BE2C (cell line): ENCODE data around the gene NXPE2. TPM values are rescaled to one million over a fixed set of nuclear protein-coding genes. Genes with fewer than 3 reads are reported as not detected.
"Not testable (repeated sequence)": the region's sequence is repeated elsewhere in the genome, so short reads cannot be mapped to it uniquely, and the experiment has no call there.

ENCODE experiments used
- DNase-seq: peaks from one replicate; pipeline ENCODE4 v3.0.0-alpha.2; 2020
- H3K27me3 ChIP-seq: fragments of 250-450 bp; sonication (Bioruptor Pico); 2 replicates; pipeline ENCODE4 v1.5.1; 2020; ENCODE audit warnings: mild to moderate bottlenecking
- H3K36me3 ChIP-seq: fragments of 250-450 bp; sonication (Bioruptor Pico); 2 replicates; pipeline ENCODE4 v1.5.1; 2020; ENCODE audit warnings: mild to moderate bottlenecking
- H3K4me1 ChIP-seq: fragments of 250-450 bp; sonication (Bioruptor Pico); 2 replicates; pipeline ENCODE4 v1.5.1; 2020
- H3K4me3 ChIP-seq: 2 replicates; pipeline ENCODE4 v1.5.1; 2011; ENCODE audit warnings: low read depth, low read length
- H3K9me3 ChIP-seq: fragments of 250-450 bp; sonication (Bioruptor Pico); 2 replicates; pipeline ENCODE4 v1.5.1; 2020
- CTCF ChIP-seq: IDR thresholded peaks from 2 replicates; pipeline ENCODE4 v1.5.1; 2012; ENCODE audit warnings: mild to moderate bottlenecking, low read depth, low read length
- polyA plus RNA-seq: library from polyadenylated mRNA; unstranded; fragments of >200 nt; gene quantifications from one replicate; pipeline ENCODE4 v1.2.1, GENCODE V29; 2012; ENCODE audit warnings: low read depth, missing spikeins; ENCODE audit not compliant: insufficient read length, insufficient read depth

The NXPE2 gene
- 0.39 TPM for polyA plus RNA-seq

GRCh38 chr11:114678125-114679036 is at the start of gene NXPE2:
Gene NXPE2 (plus strand): TSS chr11:114678527. CDS start chr11:114678576, 49 bp downstream.
- no peak for DNase-seq
- H3K27me3 ChIP-seq, result no peaks in the 10 kb centered on the region; the same call in 1 of the 2 replicates
- no peaks in the 10 kb centered on the region for H3K4me1 ChIP-seq
- H3K36me3 ChIP-seq, result no peaks in the 10 kb centered on the region
- no peak within 1 kb of the TSS for H3K4me3 ChIP-seq
- no peak for TF ChIP-seq CTCF
- H3K9me3 ChIP-seq, result no peaks in the 10 kb centered on the region

- not testable (repeated sequence) for H3K4me3 ChIP-seq, H3K9me3 ChIP-seq, H3K4me1 ChIP-seq, H3K36me3 ChIP-seq, DNase-seq, H3K27me3 ChIP-seq
Measured at GRCh38 chr11:114631445-114631965, 46.8 kb upstream of the NXPE2 start.

DNA sequence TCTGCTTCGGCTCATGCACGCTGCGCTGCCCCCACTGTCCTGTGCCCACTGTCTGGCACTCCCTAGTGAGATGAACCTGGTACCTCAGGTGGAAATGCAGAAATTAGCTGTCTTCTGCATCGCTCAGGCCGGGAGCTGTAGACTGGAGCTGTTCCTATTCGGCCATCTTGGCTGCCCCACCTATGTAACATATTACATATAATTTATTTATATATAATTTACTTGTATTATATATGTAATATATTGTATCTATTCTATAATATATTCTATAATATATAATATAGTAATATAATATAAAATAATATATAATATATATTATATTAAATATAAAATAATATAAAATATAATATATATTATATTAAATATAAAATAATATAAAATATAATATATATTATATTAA is 38.9 kb upstream of the NXPE2 start:
- not testable (repeated sequence) for H3K4me3 ChIP-seq, H3K9me3 ChIP-seq, H3K36me3 ChIP-seq, H3K27me3 ChIP-seq, H3K4me1 ChIP-seq, DNase-seq

- H3K4me3 ChIP-seq, result no peak overlapping the region
Measured at GRCh38 chr11:114650661-114651060, 27.7 kb upstream of the NXPE2 start.

DNA sequence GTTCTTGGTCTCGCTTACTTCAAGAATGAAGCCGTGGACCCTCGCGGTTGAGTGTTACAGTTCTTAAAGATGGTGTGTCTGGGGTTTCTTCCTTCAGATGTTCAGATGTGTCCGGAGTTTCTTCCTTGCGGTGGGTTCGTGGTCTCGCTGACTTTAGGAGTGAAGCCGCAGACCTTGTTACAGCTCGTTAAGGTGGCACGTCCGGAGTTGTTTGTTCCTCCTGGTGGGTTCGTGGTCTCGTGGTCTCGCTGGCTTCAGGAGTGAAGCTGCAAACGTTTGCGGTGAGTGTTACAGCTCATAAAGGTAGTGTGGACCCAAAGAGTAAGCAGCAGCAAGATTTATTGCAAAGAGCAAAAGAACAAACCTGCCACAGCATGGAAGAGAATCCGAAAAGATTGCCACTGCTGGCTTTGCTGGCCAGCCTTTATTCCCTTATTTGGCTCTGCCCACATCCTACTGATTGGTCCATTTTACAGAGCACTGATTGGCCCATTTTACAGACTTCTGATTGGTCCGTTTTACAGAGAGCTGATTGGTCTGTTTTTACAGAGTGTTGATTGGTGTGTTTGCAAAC is 27.1 kb upstream of the NXPE2 start:
- H3K27me3 ChIP-seq, result no peaks in the 10 kb centered on the region
- H3K4me1 ChIP-seq, result no peaks in the 10 kb centered on the region
- no peak overlapping the region for H3K4me3 ChIP-seq
- DNase-seq, result no peak
- H3K9me3 ChIP-seq, result no peaks in the 10 kb centered on the region
- H3K36me3 ChIP-seq, result no peaks in the 10 kb centered on the region
- TF ChIP-seq CTCF, result no peak

More at GRCh38 chr11:114650661-114651060, 27.7 kb upstream of the NXPE2 start:
- no peak for TF ChIP-seq CTCF
- no peaks in the 10 kb centered on the region for H3K4me1 ChIP-seq
- H3K27me3 ChIP-seq, result no peaks in the 10 kb centered on the region
- H3K36me3 ChIP-seq, result no peaks in the 10 kb centered on the region
- no peak for DNase-seq
- H3K9me3 ChIP-seq, result no peaks in the 10 kb centered on the region

DNA sequence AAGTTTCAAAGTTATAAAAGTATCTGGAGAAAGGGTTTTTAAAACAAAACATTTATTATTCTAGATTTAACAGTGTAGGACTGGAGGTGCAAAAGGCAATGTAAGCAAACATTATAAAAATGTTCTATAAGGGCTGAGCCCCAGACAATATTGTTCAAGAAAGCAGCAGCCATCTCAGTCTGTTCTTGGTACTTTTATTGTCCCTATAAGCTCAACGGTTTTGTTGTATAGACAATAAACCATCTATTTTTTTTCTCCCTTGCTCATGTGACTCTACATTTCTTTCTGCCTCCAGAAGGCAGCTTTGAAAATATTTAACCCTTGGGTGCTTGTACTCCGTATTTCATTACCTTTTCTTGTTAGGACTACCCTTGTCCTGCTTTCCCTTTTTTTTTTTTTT is 25.2 kb upstream of the NXPE2 start:
- no peak for TF ChIP-seq CTCF
- no peak for DNase-seq
- Histone ChIP-seq H3K36me3 (no peaks in the 10 kb centered on the region), H3K4me3 (no peak overlapping the region), H3K27me3 (no peaks in the 10 kb centered on the region), H3K9me3 (no peaks in the 10 kb centered on the region), H3K4me1 (no peaks in the 10 kb centered on the region)

GRCh38 chr11:114664641-114665040 is 13.7 kb upstream of the NXPE2 start:
- no peaks in the 10 kb centered on the region for H3K4me1 ChIP-seq
- H3K9me3 ChIP-seq, result no peaks in the 10 kb centered on the region
- no peak overlapping the region for H3K4me3 ChIP-seq
- no peaks in the 10 kb centered on the region for H3K27me3 ChIP-seq
- no peaks in the 10 kb centered on the region for H3K36me3 ChIP-seq
- TF ChIP-seq CTCF, result no peak
- no peak for DNase-seq
